Gastrocnemius medialis (tissue), 4 donors: Measurements from ENCODE around the gene KRTAP5-9. TPM values are rescaled to one million over a fixed set of nuclear protein-coding genes. Genes with fewer than 3 reads are reported as not detected.
"Not testable (repeated sequence)": the region's sequence is repeated elsewhere in the genome, so short reads cannot be mapped to it uniquely, and the experiment has no call there.

Source experiments
- ATAC-seq, 2 donors: fragments of 150-250 bp; one replicate each; pipeline ENCODE4 v1.9.1; 2016
- DNase-seq, 2 donors: peaks; one replicate each; pipeline ENCODE4 v3.0.0-alpha.2; 2019
- H3K27ac ChIP-seq, 4 donors: fragments of 200-600 bp; sonication (generic); 1 replicate in 1 of 4; 2 replicates in 3 of 4; pipeline ENCODE4 v1.5.1; 2016 to 2018; ENCODE audit warnings: mild to moderate bottlenecking in 2 of 4, moderate library complexity in 1 of 4
- H3K27me3 ChIP-seq, 3 donors: fragments of 200-600 bp; sonication (generic) in 2 of 3; 1 replicate in 1 of 3; 2 replicates in 2 of 3; pipeline versions ENCODE4 v1.5.1 to v1.6.0; 2016 to 2019; ENCODE audit warnings: mild to moderate bottlenecking in 1 of 3, moderate library complexity in 1 of 3
- H3K36me3 ChIP-seq, 2 donors: fragments of 200-600 bp; sonication (generic) in 1 of 2; one replicate each; pipeline ENCODE4 v1.5.1; 2017 to 2018
- H3K4me1 ChIP-seq, 2 donors: fragments of 200-600 bp; sonication (generic) in 1 of 2; one replicate each; pipeline ENCODE4 v1.5.1; 2016 to 2017; ENCODE audit warnings: mild to moderate bottlenecking in 2 of 2
- H3K4me3 ChIP-seq, 4 donors: fragments of 200-600 bp; sonication (generic) in 3 of 4; 1 replicate in 1 of 4; 2 replicates in 3 of 4; pipeline ENCODE4 v1.5.1; 2016 to 2019; ENCODE audit warnings: mild to moderate bottlenecking in 2 of 4
- H3K9me3 ChIP-seq, 3 donors: fragments of 200-600 bp; sonication (generic) in 2 of 3; 1 replicate in 1 of 3; 2 replicates in 2 of 3; pipeline ENCODE4 v1.5.1; 2016 to 2019
- CTCF ChIP-seq, 5 experiments: fragments of 450-650 bp in 3 of 5; fragments of 200-600 bp in 2 of 5; sonication (generic) in 2 of 5; IDR thresholded peaks in 4 of 5; conservative IDR thresholded peaks in 1 of 5; 1 replicate in 4 of 5; 2 replicates in 1 of 5; pipeline ENCODE4 v1.5.1; 2016 to 2019; ENCODE audit warnings: antibody characterized with exemption in 5 of 5, mild to moderate bottlenecking in 3 of 5, moderate library complexity in 3 of 5
- POLR2A ChIP-seq, 2 donors: fragments of 450-650 bp; IDR thresholded peaks; one replicate each; pipeline ENCODE4 v1.6.1; 2017; ENCODE audit warnings: antibody characterized with exemption in 2 of 2, mild to moderate bottlenecking in 2 of 2, moderate library complexity in 2 of 2
- in situ Hi-C, 4 donors: fragments of 200-750 bp; cut with MboI; loops; one replicate each; pipeline versions ENCODE4 v1.15.0 to v1.8.0; 2017; ENCODE audit warnings: low sequenced_read_pairs in 4 of 4
- intact Hi-C: fragments of 100-400 bp; cut with DNase I; formaldehyde crosslinking; loops from one replicate; pipeline ENCODE4 v1.15.1; 2023; ENCODE audit warnings: low total_unique reads
- total RNA-seq, 4 donors: library from RNA; depleted of rRNA; stranded (reverse); fragments of >200 nt; gene quantifications; one replicate each; pipeline versions ENCODE4 v1.1.0 to v1.2.3, GENCODE V29; 2016

KRTAP5-9 gene
- total RNA-seq, 4 donors from 2014 or later: not detected

GRCh38 chr11:71572811-71573210 lies 24.6 kb downstream of the KRTAP5-9 start:
- DNase-seq: no peak

GRCh38 chr11:71574418-71574817 lies 26.2 kb downstream of the KRTAP5-9 start:
- ATAC-seq (no peak), DNase-seq (no peak)
- no peaks in the 10 kb centered on the region for H3K27me3 ChIP-seq
- TF ChIP-seq POLR2A (IDR thresholded peaks at IDR 0.05) (no peak), CTCF (IDR thresholded peaks at IDR 0.05 in 4 of 5, conservative IDR thresholded peaks at IDR 0.05 in 1 of 5) (no peak)
- intact Hi-C loops (no loop called here), in situ Hi-C loops (no loop called here)
- no peaks in the 10 kb centered on the region for H3K4me1 ChIP-seq
- no peak overlapping the region for H3K27ac ChIP-seq
- H3K9me3 ChIP-seq: no peaks in the 10 kb centered on the region
- H3K4me3 ChIP-seq: no peak overlapping the region
- H3K36me3 ChIP-seq: no peaks in the 10 kb centered on the region

More at GRCh38 chr11:71572811-71573210, 24.6 kb downstream of the KRTAP5-9 start:
- in situ Hi-C loops: no loop called here
- no peaks in the 10 kb centered on the region for H3K27me3 ChIP-seq
- ATAC-seq: no peak
- H3K9me3 ChIP-seq: no peaks in the 10 kb centered on the region
- no peaks in the 10 kb centered on the region for H3K36me3 ChIP-seq
- no peak overlapping the region for H3K27ac ChIP-seq
- TF ChIP-seq POLR2A (IDR thresholded peaks at IDR 0.05): no peak
- no peak for TF ChIP-seq CTCF (IDR thresholded peaks at IDR 0.05 in 4 of 5, conservative IDR thresholded peaks at IDR 0.05 in 1 of 5)
- intact Hi-C loops: no loop called here
- H3K4me3 ChIP-seq: no peak overlapping the region
- H3K4me1 ChIP-seq: no peaks in the 10 kb centered on the region

- no peaks in the 10 kb centered on the region for H3K36me3 ChIP-seq
- in situ Hi-C loops: no loop called here
- ATAC-seq: no peak
- intact Hi-C loops: no loop called here
- H3K4me3 ChIP-seq: no peak overlapping the region
- TF ChIP-seq POLR2A (IDR thresholded peaks at IDR 0.05) (no peak), CTCF (IDR thresholded peaks at IDR 0.05 in 4 of 5, conservative IDR thresholded peaks at IDR 0.05 in 1 of 5) (no peak)
- no peaks in the 10 kb centered on the region for H3K27me3 ChIP-seq
- no peak overlapping the region for H3K27ac ChIP-seq
- H3K9me3 ChIP-seq: no peaks in the 10 kb centered on the region
- no peaks in the 10 kb centered on the region for H3K4me1 ChIP-seq
- DNase-seq: no peak
Observed at GRCh38 chr11:71575723-71576424, 27.7 kb downstream of the KRTAP5-9 start.

GRCh38 chr11:71576688-71577465 lies 28.7 kb downstream of the KRTAP5-9 start:
- intact Hi-C loops, H3K9me3 ChIP-seq, ATAC-seq, H3K4me1 ChIP-seq, H3K4me3 ChIP-seq, H3K27ac ChIP-seq, DNase-seq, in situ Hi-C loops, H3K27me3 ChIP-seq, H3K36me3 ChIP-seq: not testable (repeated sequence)

- Histone ChIP-seq H3K4me3 (no peak overlapping the region), H3K9me3 (no peaks in the 10 kb centered on the region), H3K36me3 (no peaks in the 10 kb centered on the region), H3K4me1 (no peaks in the 10 kb centered on the region), H3K27me3 (no peaks in the 10 kb centered on the region), H3K27ac (no peak overlapping the region)
- intact Hi-C loops: no loop called here
- no peak for ATAC-seq
- in situ Hi-C loops: no loop called here
- TF ChIP-seq POLR2A (IDR thresholded peaks at IDR 0.05) (no peak), CTCF (IDR thresholded peaks at IDR 0.05 in 4 of 5, conservative IDR thresholded peaks at IDR 0.05 in 1 of 5) (no peak)
- no peak for DNase-seq
Observed at GRCh38 chr11:71577469-71578004, 29.3 kb downstream of the KRTAP5-9 start.

- H3K36me3 ChIP-seq, H3K27ac ChIP-seq, intact Hi-C loops, ATAC-seq, DNase-seq, H3K4me1 ChIP-seq, H3K9me3 ChIP-seq, H3K4me3 ChIP-seq, H3K27me3 ChIP-seq, in situ Hi-C loops: not testable (repeated sequence)
Observed at GRCh38 chr11:71579513-71579912, 31.3 kb downstream of the KRTAP5-9 start.
